ENCODE results near the gene TNS1. TPM values are rescaled to one million over a fixed set of nuclear protein-coding genes. Genes with fewer than 3 reads are reported as not detected.

TNS1 gene
- total and polyA plus RNA-seq, 2 donors from 2014 or later, result 44.8 to 471 TPM

GRCh38 chr2:217856159-217856558 lies 146.6 kb downstream of the TNS1 start:
- Histone ChIP-seq H3K4me3 (ENCODE audit: low read length in 3 of 3) (no peak overlapping the region), H3K4me1 (ENCODE audit: control insufficient read depth in 2 of 3, insufficient read depth in 2 of 3, low read depth in 1 of 3, low read length in 3 of 3) (peaks cover 4 to 43% (median 39%) of the 10 kb centered on the region in 3 donors), H3K9me3 (ENCODE audit: control insufficient read depth in 2 of 3, insufficient read depth in 1 of 3, low read length in 3 of 3) (no peaks in the 10 kb centered on the region), H3K9ac (ENCODE audit: low read length in 3 of 3) (no peak overlapping the region), H3K27me3 (ENCODE audit: control insufficient read depth, insufficient read depth, low read length) (no peaks in the 10 kb centered on the region), H3K27ac (ENCODE audit: low read depth in 2 of 2, low read length in 2 of 2) (peak overlapping the region in 1 of 2 donors; percentile 51), H3K36me3 (ENCODE audit: control insufficient read depth in 2 of 3, insufficient read depth in 3 of 3, low read length in 3 of 3) (peaks cover 0 to 47% (median 10%) of the 10 kb centered on the region in 3 donors)
- intact Hi-C loops (cut with DNase I), result no loop called here
- DNase-seq (no peak), FAIRE-seq (no peak)
- TF ChIP-seq CTCF (IDR thresholded peaks at IDR 0.05; ENCODE audit: borderline replicate concordance, extremely low read depth, insufficient read depth), result no peak

- FAIRE-seq (no peak), DNase-seq (no peak)
- intact Hi-C loops (cut with DNase I), result no loop called here
- H3K4me1 ChIP-seq (ENCODE audit: control insufficient read depth in 2 of 3, insufficient read depth in 2 of 3, low read depth in 1 of 3, low read length in 3 of 3), result peaks cover 4 to 50% (median 41%) of the 10 kb centered on the region in 3 donors
- no peaks in the 10 kb centered on the region for H3K27me3 ChIP-seq (ENCODE audit: control insufficient read depth, insufficient read depth, low read length)
- no peak overlapping the region for H3K4me3 ChIP-seq (ENCODE audit: low read length in 3 of 3)
- no peaks in the 10 kb centered on the region for H3K9me3 ChIP-seq (ENCODE audit: control insufficient read depth in 2 of 3, insufficient read depth in 1 of 3, low read length in 3 of 3)
- peaks cover 0 to 37% (median 10%) of the 10 kb centered on the region in 3 donors for H3K36me3 ChIP-seq (ENCODE audit: control insufficient read depth in 2 of 3, insufficient read depth in 3 of 3, low read length in 3 of 3)
- no peak overlapping the region for H3K27ac ChIP-seq (ENCODE audit: low read depth in 2 of 2, low read length in 2 of 2)
- no peak for TF ChIP-seq CTCF (IDR thresholded peaks at IDR 0.05; ENCODE audit: borderline replicate concordance, extremely low read depth, insufficient read depth)
- no peak overlapping the region for H3K9ac ChIP-seq (ENCODE audit: low read length in 3 of 3)
These were observed 147.9 kb downstream of the TNS1 start for GRCh38 chr2:217854684-217855420.

GRCh38 chr2:217853961-217854360 lies 148.8 kb downstream of the TNS1 start:
- FAIRE-seq (no peak), DNase-seq (no peak)
- H3K9ac ChIP-seq (ENCODE audit: low read length in 3 of 3), result no peak overlapping the region
- TF ChIP-seq CTCF (IDR thresholded peaks at IDR 0.05; ENCODE audit: borderline replicate concordance, extremely low read depth, insufficient read depth), result no peak
- no peaks in the 10 kb centered on the region for H3K9me3 ChIP-seq (ENCODE audit: control insufficient read depth in 2 of 3, insufficient read depth in 1 of 3, low read length in 3 of 3)
- H3K4me3 ChIP-seq (ENCODE audit: low read length in 3 of 3), result no peak overlapping the region
- H3K36me3 ChIP-seq (ENCODE audit: control insufficient read depth in 2 of 3, insufficient read depth in 3 of 3, low read length in 3 of 3), result peaks cover 0 to 39% (median 15%) of the 10 kb centered on the region in 3 donors
- H3K4me1 ChIP-seq (ENCODE audit: control insufficient read depth in 2 of 3, insufficient read depth in 2 of 3, low read depth in 1 of 3, low read length in 3 of 3), result peaks cover 0 to 49% (median 36%) of the 10 kb centered on the region in 3 donors
- intact Hi-C loops (cut with DNase I), result no loop called here
- no peak overlapping the region for H3K27ac ChIP-seq (ENCODE audit: low read depth in 2 of 2, low read length in 2 of 2)
- no peaks in the 10 kb centered on the region for H3K27me3 ChIP-seq (ENCODE audit: control insufficient read depth, insufficient read depth, low read length)
